Heart right ventricle (tissue), 16 donors: Measurements from ENCODE around the gene PDE11A. TPM values are rescaled to one million over a fixed set of nuclear protein-coding genes. Genes with fewer than 3 reads are reported as not detected.

Source experiments
- ATAC-seq, 8 donors: fragments of 200-7000 bp; cut with Tn5 transposase; one replicate each; pipeline ENCODE4 v1.9.1; 2020; ENCODE audit warnings: mild to moderate bottlenecking in 8 of 8, moderate library complexity in 8 of 8, moderate number of reproducible peaks in 1 of 8
- DNase-seq, 2 donors: peaks; one replicate each; pipeline ENCODE4 v3.0.0-alpha.2; 2020
- H3K27ac ChIP-seq, 10 donors: fragments of 200-600 bp; sonication (generic) in 2 of 10; one replicate each; pipeline versions ENCODE4 v1.5.0 to v1.8.0; 2020 to 2022; ENCODE audit warnings: mild to moderate bottlenecking in 3 of 10
- H3K27me3 ChIP-seq, 7 donors: fragments of 200-600 bp; one replicate each; pipeline ENCODE4 v1.8.0; 2021 to 2022; ENCODE audit warnings: mild to moderate bottlenecking in 2 of 7
- H3K36me3 ChIP-seq, 9 donors: fragments of 200-600 bp; sonication (generic) in 1 of 9; one replicate each; pipeline versions ENCODE4 v1.5.0 to v1.8.0; 2020 to 2022; ENCODE audit warnings: mild to moderate bottlenecking in 2 of 9
- H3K4me1 ChIP-seq, 9 donors: fragments of 200-600 bp; sonication (generic) in 1 of 9; one replicate each; pipeline versions ENCODE4 v1.5.0 to v1.8.0; 2020 to 2022; ENCODE audit warnings: mild to moderate bottlenecking in 4 of 9
- H3K4me3 ChIP-seq, 10 donors: fragments of 200-600 bp; sonication (generic) in 2 of 10; one replicate each; pipeline versions ENCODE4 v1.5.0 to v1.8.0; 2020 to 2022; ENCODE audit warnings: mild to moderate bottlenecking in 7 of 10, moderate library complexity in 2 of 10
- H3K9me3 ChIP-seq, 11 donors: fragments of 200-600 bp in 10 of 11; sonication (generic) in 2 of 11; one replicate each; pipeline versions ENCODE4 v1.5.0 to v1.8.0; 2013 to 2022; ENCODE audit warnings: mild to moderate bottlenecking in 2 of 11, control low read depth in 1 of 11, moderate library complexity in 1 of 11
- CTCF ChIP-seq, 9 donors: fragments of 200-600 bp; sonication (generic) in 2 of 9; IDR thresholded peaks; one replicate each; pipeline versions ENCODE4 v1.5.0 to v1.8.0; 2021 to 2022; ENCODE audit warnings: antibody characterized with exemption in 9 of 9, mild to moderate bottlenecking in 5 of 9, moderate library complexity in 1 of 9
- WGBS, 2 donors: extraction: QIAGEN DNeasy Blood & Tissue Kit; methylation state at CpG; one replicate each; pipeline ENCODE4 v1.1.7; 2013; ENCODE audit warnings: inconsistent platforms in 1 of 2; 5-methylcytosine and 5-hydroxymethylcytosine counted together
- intact Hi-C, 10 donors: fragments of 100-400 bp; cut with DNase I; formaldehyde crosslinking; loops; one replicate each; pipeline versions ENCODE4 v1.11.1 to v1.14.2; 2022
- polyA plus RNA-seq, 2 donors: library from polyadenylated mRNA; stranded (reverse); fragments of 200-250 nt; gene quantifications; one replicate each; pipeline ENCODE4 v1.2.3, GENCODE V29; 2013
- total RNA-seq, 10 donors: library from RNA; stranded (reverse); fragmentation: NEBNext Ultra II Directional in 3 of 10; extraction: Animal tissue kit (Norgen Biotek cat#: 25700) in 3 of 10; gene quantifications; one replicate each; pipeline versions ENCODE4 v1.2.1 to v1.2.4, GENCODE V29; 2021 to 2023
- donor health status: Arrhythmogenic right ventricular cardiomyopathy.
- donor health status: ischemic (EF 13 %, LVEDD 7.1; RV severe dilation, severe dysfunction).
- donor health status: healthy with polysubstance abuse.
- donor health status: DM: no; HTN: yes; CAD: no.
- donor health status: DM: no; HTN: no; CAD: no.
- donor health status: ischemic (EF 25% LVEDD 6.9; RV normal size, moderate dysfunction).
- donor health status: ischemic (EF 25% LVEDD 5.7; RV mildly dilated, moderate dysfunction).
- donor health status: healthy.
- donor health status: DM: yes; HTN: yes; CAD: no.
- donor health status: Ischemic cardiomyopathy.
- donor health status: ischemic (EF 35%, LVEDD 5.7; RV mildly dilated, moderate dysfunction).
- donor health status: nonischemic (EF 11% LVEDD 7.7; RV severe dilation, severe dysfunction).
- donor health status: DM: yes; HTN: yes; CAD: no.
- donor health status: PGD.
- donor health status: ischemic (EF 29% LVEDD 5.4; RV normal size, mild dysfunction).
- donor health status: nonischemic (EF 23%, LVEDD 6.1; RV moderate dilation, normal function).

Gene PDE11A
- total and polyA plus RNA-seq, 12 donors = 0.12 to 6.4 (median 1.1) TPM

DNA sequence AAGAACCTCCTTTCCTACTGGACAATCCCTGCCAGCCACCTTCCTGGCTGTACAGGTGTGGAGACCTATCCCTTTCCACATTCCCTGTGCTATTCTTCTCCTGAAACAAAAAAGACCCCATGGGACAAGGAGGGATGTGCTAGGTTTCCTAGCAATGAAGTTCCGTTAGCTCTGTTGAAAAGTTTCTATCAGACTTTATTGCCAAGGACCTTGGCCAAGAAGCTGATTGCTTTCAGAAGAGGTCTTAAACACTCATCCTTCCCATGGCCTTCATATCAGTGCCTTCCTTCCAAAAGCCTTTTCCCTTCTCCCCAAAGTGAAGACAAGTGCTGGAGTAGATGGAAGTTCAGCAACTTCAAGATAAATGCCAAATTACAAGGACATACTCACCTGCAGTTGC lies 485.2 kb downstream of the PDE11A start:
- DNase-seq (no peak), ATAC-seq (no peak)
- intact Hi-C loops = no loop called here
- Histone ChIP-seq H3K9me3 (no peaks in the 10 kb centered on the region), H3K27ac (no peak overlapping the region), H3K36me3 (no peaks in the 10 kb centered on the region), H3K27me3 (no peaks in the 10 kb centered on the region), H3K4me1 (peaks cover 0 to 13% (median 0%) of the 10 kb centered on the region in 9 donors), H3K4me3 (no peak overlapping the region)
- 67 to 92% methylated on average over 1 of the region's 1 CpG for WGBS, 2 donors
- no peak for TF ChIP-seq CTCF (IDR thresholded peaks at IDR 0.05)

GRCh38 chr2:177586154-177586553 lies 486.4 kb downstream of the PDE11A start:
- TF ChIP-seq CTCF (IDR thresholded peaks at IDR 0.05) = no peak
- H3K9me3 ChIP-seq = no peaks in the 10 kb centered on the region
- ATAC-seq = no peak
- no peaks in the 10 kb centered on the region for H3K27me3 ChIP-seq
- no peak overlapping the region for H3K4me3 ChIP-seq
- no peak for DNase-seq
- intact Hi-C loops = no loop called here
- WGBS, 2 donors = 58 to 67% methylated on average over 1 of the region's 1 CpG
- H3K36me3 ChIP-seq = no peaks in the 10 kb centered on the region
- peaks cover 0 to 13% (median 0%) of the 10 kb centered on the region in 9 donors for H3K4me1 ChIP-seq
- no peak overlapping the region for H3K27ac ChIP-seq

GRCh38 chr2:177585234-177585863 lies 487.2 kb downstream of the PDE11A start:
- DNase-seq = peak in 1 of 2 donors; percentile 30
- WGBS, 2 donors = 52 to 62% methylated on average over 5 of the region's 5 CpGs

DNA sequence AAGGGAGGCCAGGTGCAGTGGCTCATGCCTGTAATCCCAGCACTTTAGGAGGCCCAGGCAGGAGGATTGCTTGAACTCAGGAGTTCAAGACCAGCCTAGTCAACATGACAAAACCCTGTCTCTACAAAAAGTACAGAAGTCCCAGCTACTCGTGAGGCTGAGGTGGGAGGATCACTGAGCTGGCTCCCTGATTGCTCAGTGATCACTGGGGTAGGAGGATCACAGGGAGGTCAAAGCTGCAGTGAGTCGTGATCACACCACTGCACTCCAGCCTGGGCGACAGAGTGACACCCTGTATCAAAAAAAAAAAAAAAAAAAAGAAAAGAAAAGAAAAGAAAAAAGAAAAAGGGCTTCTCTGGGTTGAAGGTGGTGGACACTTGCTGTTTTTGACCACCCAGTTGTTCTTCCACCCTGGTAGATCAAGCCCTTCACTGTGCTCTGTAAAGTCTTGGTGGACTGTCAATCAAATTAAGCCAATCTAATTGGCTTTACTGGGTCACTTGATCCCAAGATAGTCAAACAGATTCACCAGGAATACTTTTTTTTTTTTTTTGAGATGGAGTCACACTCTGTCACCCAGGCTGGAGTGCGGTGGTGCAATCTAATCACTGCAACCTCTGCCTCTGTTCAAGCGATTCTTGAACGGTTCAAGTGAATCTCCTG lies 488.4 kb downstream of the PDE11A start:
- Histone ChIP-seq H3K9me3 (no peaks in the 10 kb centered on the region), H3K27ac (no peak overlapping the region), H3K36me3 (no peaks in the 10 kb centered on the region), H3K4me1 (peaks cover 0 to 13% (median 0%) of the 10 kb centered on the region in 9 donors), H3K27me3 (no peaks in the 10 kb centered on the region), H3K4me3 (no peak overlapping the region)
- 93 to 97% methylated on average over 6 of the region's 6 CpGs for WGBS, 2 donors
- ATAC-seq = no peak
- intact Hi-C loops = no loop called here
- no peak for TF ChIP-seq CTCF (IDR thresholded peaks at IDR 0.05)
- DNase-seq = no peak

More at GRCh38 chr2:177585234-177585863, 487.2 kb downstream of the PDE11A start:
- TF ChIP-seq CTCF (IDR thresholded peaks at IDR 0.05) = no peak
- Histone ChIP-seq H3K4me1 (peaks cover 0 to 13% (median 0%) of the 10 kb centered on the region in 9 donors), H3K27me3 (no peaks in the 10 kb centered on the region), H3K27ac (no peak overlapping the region), H3K36me3 (no peaks in the 10 kb centered on the region), H3K4me3 (no peak overlapping the region), H3K9me3 (no peaks in the 10 kb centered on the region)
- intact Hi-C loops = no loop called here
- ATAC-seq = peak; percentile 61 to 92 (median 86)
